ENCODE data around the gene NF1.

Gene NF1

DNA sequence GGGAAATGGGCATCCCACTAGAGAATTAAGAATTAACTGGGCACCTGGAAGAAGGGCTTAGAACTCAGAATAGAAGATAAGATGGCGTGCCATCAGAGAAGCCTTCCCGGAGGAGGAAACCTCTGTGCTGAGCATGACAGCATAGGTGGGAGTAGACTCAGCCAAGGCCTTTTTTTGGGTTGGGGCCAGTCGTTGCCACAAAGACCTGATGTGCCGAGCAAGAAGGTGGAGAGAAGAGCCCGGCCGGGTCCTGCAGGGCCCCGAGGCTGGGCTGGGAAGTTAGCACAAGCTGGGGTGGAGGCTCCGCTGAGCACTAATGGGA, 295.6 kb downstream of the NF1 start:
- TF ChIP-seq CTCF (IDR thresholded peaks at IDR 0.05), result no peak
- H3K27ac ChIP-seq, result no peak overlapping the region
- H3K4me3 ChIP-seq, result no peak overlapping the region
- no peak for DNase-seq (ENCODE audit: low spot score)

DNA sequence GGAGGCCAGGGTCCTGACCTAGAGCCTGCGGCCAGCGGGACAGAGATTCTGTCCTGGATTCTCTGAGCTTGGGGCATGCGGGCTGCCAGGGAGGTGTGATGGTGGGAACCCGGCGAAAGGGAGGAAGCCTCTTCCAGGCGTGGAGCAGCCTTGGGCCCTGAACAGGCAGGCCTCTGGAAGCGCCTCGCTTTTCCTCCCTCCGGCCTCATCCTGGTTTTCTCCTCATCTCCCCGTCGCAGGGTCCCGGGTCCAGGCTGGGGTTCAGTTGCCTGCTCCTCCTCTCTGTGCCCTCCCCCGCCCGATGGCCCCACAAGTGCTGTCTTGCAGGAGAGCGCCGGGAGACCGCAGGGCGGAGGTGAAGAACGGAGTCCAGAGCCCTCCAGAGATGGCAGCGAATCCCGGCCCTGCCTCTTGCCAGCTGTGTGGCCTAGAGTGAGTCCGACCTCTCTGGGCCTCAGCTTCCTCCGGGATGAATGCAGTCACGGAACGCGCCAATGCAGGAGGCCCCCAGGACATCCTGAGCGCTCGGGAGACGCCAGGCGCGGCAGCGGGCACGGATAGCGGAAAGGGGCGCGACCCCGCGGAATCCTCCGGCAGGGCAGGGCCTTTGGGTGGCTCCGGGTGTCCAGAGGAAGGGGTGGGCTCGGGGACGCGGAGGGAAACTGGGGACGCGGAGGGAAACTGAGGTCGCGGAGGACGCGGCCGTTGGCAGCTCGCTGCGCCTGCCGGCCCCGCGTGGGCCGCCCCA, 296.1 kb downstream of the NF1 start:
- H3K4me3 ChIP-seq, result peak overlapping the region; percentile 69
- no peak overlapping the region for H3K27ac ChIP-seq
- DNase-seq (ENCODE audit: low spot score), result peak; percentile 64
- no peak for TF ChIP-seq CTCF (IDR thresholded peaks at IDR 0.05)

DNA sequence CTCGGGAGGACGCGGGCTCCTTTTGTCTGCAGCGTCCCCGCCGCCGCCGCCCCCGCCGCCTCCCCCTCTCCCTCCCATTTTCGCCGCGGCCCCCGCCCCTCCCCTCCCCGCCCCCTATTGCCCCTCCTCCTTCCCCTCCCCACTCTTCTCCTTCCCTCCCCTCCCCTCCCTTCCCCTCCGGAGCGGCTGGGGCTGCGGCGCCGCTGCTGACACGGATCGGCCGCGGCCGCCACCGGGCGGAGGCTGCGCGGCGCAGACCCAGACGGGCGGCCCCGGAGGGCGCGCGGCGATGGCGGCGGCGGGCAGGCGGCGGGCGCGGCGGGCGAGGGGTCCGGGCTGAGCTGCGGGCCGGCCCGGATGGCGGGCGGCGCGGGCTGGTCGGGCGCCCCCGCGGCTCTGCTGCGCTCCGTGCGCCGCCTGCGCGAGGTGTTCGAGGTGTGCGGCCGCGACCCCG, 296.7 kb downstream of the NF1 start, which contains the start of gene RAB11FIP4:
TSS of gene RAB11FIP4 (plus strand) at position 180 of the 454 bp plus-strand sequence. CDS start at position 358, 178 bp downstream.
- DNase-seq (ENCODE audit: low spot score), result peak; percentile 45
- H3K4me3 ChIP-seq, result peak within 1 kb of the TSS; percentile 69
- H3K27ac ChIP-seq, result no peak within 1 kb of the TSS
- no peak for TF ChIP-seq CTCF (IDR thresholded peaks at IDR 0.05)

- H3K27ac ChIP-seq, result no peak overlapping the region
- DNase-seq (ENCODE audit: low spot score), result peak; percentile 57
- peak overlapping the region; percentile 69 for H3K4me3 ChIP-seq
- no peak for TF ChIP-seq CTCF (IDR thresholded peaks at IDR 0.05)
Measured at GRCh38 chr17:31392002-31392855, 297.5 kb downstream of the NF1 start.

- Histone ChIP-seq H3K4me3 (no peak overlapping the region), H3K27ac (no peak overlapping the region)
- no peak for TF ChIP-seq CTCF (IDR thresholded peaks at IDR 0.05)
- DNase-seq (ENCODE audit: low spot score), result peak; percentile 57
Measured at GRCh38 chr17:31392856-31393748, 298.3 kb downstream of the NF1 start.

DNA sequence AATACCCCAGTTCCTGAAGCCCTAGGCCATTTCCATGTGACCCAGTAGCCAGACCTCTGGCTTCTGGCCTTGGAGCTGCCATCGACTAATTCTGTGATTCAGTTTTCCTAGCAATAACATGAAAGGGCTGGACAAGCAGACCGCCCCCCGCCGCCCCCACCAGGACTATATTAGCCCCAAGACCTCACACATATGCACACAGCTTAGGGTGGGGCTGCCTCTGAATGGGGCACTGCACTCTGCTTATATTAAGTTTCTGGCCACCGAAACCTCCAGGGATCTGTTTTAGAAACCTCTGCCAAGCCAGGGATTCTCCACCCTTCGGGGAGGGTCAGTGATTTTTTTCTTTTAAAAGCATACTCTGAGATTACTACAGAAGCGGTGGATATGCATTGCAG, 299.0 kb downstream of the NF1 start:
- TF ChIP-seq CTCF (IDR thresholded peaks at IDR 0.05), result no peak
- DNase-seq (ENCODE audit: low spot score), result peak; percentile 50
- H3K27ac ChIP-seq, result no peak overlapping the region
- no peak overlapping the region for H3K4me3 ChIP-seq
